GM12874 (cell line): Measurements from ENCODE around the gene MYO1D.
A peak's percentile ranks its signal among the peaks of the same experiment; 100 is the strongest.

Experiments used
- CTCF ChIP-seq: IDR thresholded peaks from 2 replicates; pipeline ENCODE4 v1.5.1; 2011; ENCODE audit warnings: low read depth, mild to moderate bottlenecking, control low read depth, low read length, moderate library complexity; ENCODE audit not compliant: insufficient read depth

Gene MYO1D

GRCh38 chr17:32602396-32602795 lies 274.5 kb downstream of the MYO1D start:
- TF ChIP-seq CTCF = no peak

- TF ChIP-seq CTCF = no peak
These were observed 275.1 kb downstream of the MYO1D start for GRCh38 chr17:32601866-32602265.

- TF ChIP-seq CTCF = no peak
These were observed 280.3 kb downstream of the MYO1D start for GRCh38 chr17:32596628-32597027.

GRCh38 chr17:32596206-32596605 lies 280.7 kb downstream of the MYO1D start:
- TF ChIP-seq CTCF = no peak

- no peak for TF ChIP-seq CTCF
These were observed 283.9 kb downstream of the MYO1D start for GRCh38 chr17:32593003-32593402.

GRCh38 chr17:32591405-32591804 lies 285.5 kb downstream of the MYO1D start:
- TF ChIP-seq CTCF = no peak

GRCh38 chr17:32590974-32591373 lies 285.9 kb downstream of the MYO1D start:
- TF ChIP-seq CTCF = no peak

GRCh38 chr17:32588982-32589381 lies 287.9 kb downstream of the MYO1D start:
- TF ChIP-seq CTCF = peak; percentile 39; the same call in 1 of the 2 replicates
